Pancreas (tissue), 10 donors: ENCODE data around the gene GAB1. TPM values are rescaled to one million over a fixed set of nuclear protein-coding genes. Genes with fewer than 3 reads are reported as not detected.

Experiments used
- ATAC-seq, 4 donors: fragments of 200-7000 bp; cut with Tn5 transposase; one replicate each; pipeline versions ENCODE4 v1.8.0 to v1.9.1; 2020; ENCODE audit warnings: mild to moderate bottlenecking in 4 of 4, moderate library complexity in 4 of 4
- DNase-seq, 6 donors: peaks; one replicate each; pipeline ENCODE4 v3.0.0-alpha.2; 2020
- FAIRE-seq: peaks from 2 replicates; lab custom pipeline; 2012; peaks lifted over from hg19 to GRCh38; lab: Jason Lieb, UNC
- H3K27ac ChIP-seq, 4 donors: fragments of 200-600 bp; sonication (generic); 1 replicate in 3 of 4; 2 replicates in 1 of 4; pipeline versions ENCODE4 v1.5.0 to v1.8.0; 2020
- H3K27me3 ChIP-seq, 4 donors: fragments of 200-600 bp; one replicate each; pipeline ENCODE4 v1.8.0; 2021
- H3K36me3 ChIP-seq, 3 donors: fragments of 200-600 bp; sonication (generic) in 1 of 3; one replicate each; pipeline versions ENCODE4 v1.5.0 to v1.8.0; 2020 to 2021
- H3K4me1 ChIP-seq, 3 donors: fragments of 200-600 bp; one replicate each; pipeline ENCODE4 v1.8.0; 2021
- H3K4me3 ChIP-seq, 4 donors: fragments of 200-600 bp; sonication (generic) in 2 of 4; one replicate each; pipeline versions ENCODE4 v1.5.0 to v1.8.0; 2020 to 2021
- H3K9me3 ChIP-seq, 4 donors: fragments of 200-600 bp; one replicate each; pipeline ENCODE4 v1.8.0; 2021
- CTCF ChIP-seq, 4 donors: fragments of 200-600 bp; sonication (generic) in 3 of 4; IDR thresholded peaks; one replicate each; pipeline versions ENCODE4 v1.5.0 to v1.8.0; 2021; ENCODE audit warnings: antibody characterized with exemption in 4 of 4
- WGBS, 2 donors: extraction: QIAGEN DNeasy Blood & Tissue Kit; methylation state at CpG; one replicate each; pipeline ENCODE4 v1.1.7; 2013; 5-methylcytosine and 5-hydroxymethylcytosine counted together
- intact Hi-C, 3 donors: fragments of 100-400 bp; cut with DNase I; formaldehyde crosslinking; loops; one replicate each; pipeline versions ENCODE4 v1.11.1 to v1.14.2; 2022
- polyA plus RNA-seq, 2 donors: library from polyadenylated mRNA; stranded (reverse); fragments of 200-250 nt; gene quantifications; one replicate each; pipeline ENCODE4 v1.2.3, GENCODE V29; 2013
- total RNA-seq, 6 donors: library from RNA; stranded (reverse); fragmentation: NEBNext Ultra II Directional in 4 of 6; extraction: Animal tissue kit (Norgen Biotek cat#: 25700) in 4 of 6; gene quantifications; one replicate each; pipeline versions ENCODE4 v1.2.1 to v1.2.4, GENCODE V29; 2021 to 2023
- donor health status: healthy with polysubstance abuse.
- donor health status: DM: no; HTN: no; CAD: no; lungs with moderate emphysema.
- donor health status: DM: no; HTN: no; CAD: no.
- donor health status: control.
- donor health status: control.
- donor health status: Bipolar disorder and iron deficiency.
- donor health status: DM: yes; HTN: yes; CAD: no.
- donor health status: DM: no; HTN: no; CAD: no.
- donor health status: DM: no; HTN: no; CAD: no.
- donor health status: DM: yes; HTN: yes; CAD: no.

GAB1 gene
- total and polyA plus RNA-seq, 8 donors, result 3.0 to 21.2 (median 9.9) TPM

- ATAC-seq, result peak; percentile 91 to 96 (median 92)
- 43 to 51% methylated on average over 8 of the region's 8 CpGs for WGBS, 2 donors
- peak; percentile 84 for FAIRE-seq
These were observed 44.8 kb downstream of the GAB1 start for GRCh38 chr4:143381189-143382118.

GRCh38 chr4:143382596-143382995, 45.9 kb downstream of the GAB1 start:
- intact Hi-C loops, result no loop called here
- FAIRE-seq (no peak), DNase-seq (no peak), ATAC-seq (peak in 2 of 4 donors; percentile 23 to 28)
- Histone ChIP-seq H3K4me1 (peaks cover 10 to 22% (median 20%) of the 10 kb centered on the region in 3 donors), H3K27me3 (no peaks in the 10 kb centered on the region), H3K4me3 (no peak overlapping the region), H3K27ac (peak overlapping the region; percentile 3 to 63 (median 35)), H3K9me3 (no peaks in the 10 kb centered on the region), H3K36me3 (no peaks in the 10 kb centered on the region)
- TF ChIP-seq CTCF (IDR thresholded peaks at IDR 0.05), result no peak
- WGBS, 2 donors, result 25 to 37% methylated on average over 4 of the region's 4 CpGs

More at GRCh38 chr4:143381189-143382118, 44.8 kb downstream of the GAB1 start:
- Histone ChIP-seq H3K27ac (peak overlapping the region; percentile 8 to 63 (median 38)), H3K27me3 (no peaks in the 10 kb centered on the region), H3K9me3 (no peaks in the 10 kb centered on the region), H3K36me3 (no peaks in the 10 kb centered on the region), H3K4me3 (no peak overlapping the region), H3K4me1 (peaks cover 15 to 31% (median 29%) of the 10 kb centered on the region in 3 donors)
- no peak for TF ChIP-seq CTCF (IDR thresholded peaks at IDR 0.05)
- intact Hi-C loops, result no loop called here
- peak in 5 of 6 donors; percentile 63 to 69 (median 64) for DNase-seq

GRCh38 chr4:143383005-143383574, 46.4 kb downstream of the GAB1 start:
- ATAC-seq (no peak), FAIRE-seq (no peak), DNase-seq (no peak)
- Histone ChIP-seq H3K27ac (peak overlapping the region in 2 of 4 donors; percentile 62 to 63), H3K4me3 (no peak overlapping the region), H3K9me3 (no peaks in the 10 kb centered on the region), H3K4me1 (peaks cover 10 to 17% (median 16%) of the 10 kb centered on the region in 3 donors), H3K36me3 (no peaks in the 10 kb centered on the region), H3K27me3 (no peaks in the 10 kb centered on the region)
- no peak for TF ChIP-seq CTCF (IDR thresholded peaks at IDR 0.05)
- intact Hi-C loops, result no loop called here

GRCh38 chr4:143384381-143384994, 47.8 kb downstream of the GAB1 start:
- 68 to 69% methylated on average over 4 of the region's 4 CpGs for WGBS, 2 donors
- Histone ChIP-seq H3K4me1 (peaks cover 10 to 19% (median 16%) of the 10 kb centered on the region in 3 donors), H3K9me3 (no peaks in the 10 kb centered on the region), H3K27me3 (no peaks in the 10 kb centered on the region), H3K27ac (no peak overlapping the region), H3K4me3 (no peak overlapping the region), H3K36me3 (no peaks in the 10 kb centered on the region)
- intact Hi-C loops, result no loop called here
- no peak for DNase-seq
- FAIRE-seq, result no peak
- TF ChIP-seq CTCF (IDR thresholded peaks at IDR 0.05), result no peak
- ATAC-seq, result no peak
